Stimulated activated CD4-positive, alpha-beta T cell treated with anti-CD3 and anti-CD28 coated beads, Interleukin-4, amount 100 ng/mL, for 4 hours (primary cell): Measurements from ENCODE around the gene MMP1.

Source experiments
- DNase-seq, 2 experiments: peaks; one replicate each; pipeline ENCODE4 v3.0.0-alpha.2; 2020

The MMP1 gene

GRCh38 chr11:102798012-102798746 is at the start of gene MMP1:
Gene MMP1, minus strand, starts transcription at chr11:102798160. Its CDS starts 68 bp downstream, at chr11:102798092.
- no peak for DNase-seq

- no peak for DNase-seq
Measured at GRCh38 chr11:102846292-102846691, 48.3 kb upstream of the MMP1 start.

GRCh38 chr11:102843489-102843888 is 45.5 kb upstream of the MMP1 start, which contains the start of gene MMP3:
Gene MMP3, minus strand, starts transcription at chr11:102843609. Its CDS starts 63 bp downstream, at chr11:102843546.
- DNase-seq = no peak

- no peak for DNase-seq
Measured at GRCh38 chr11:102842930-102843329, 45.0 kb upstream of the MMP1 start.

- DNase-seq = no peak
Measured at GRCh38 chr11:102840018-102840417, 42.1 kb upstream of the MMP1 start.

- DNase-seq = no peak
Measured at GRCh38 chr11:102837646-102838045, 39.7 kb upstream of the MMP1 start.

- DNase-seq = no peak
Measured at GRCh38 chr11:102837156-102837555, 39.2 kb upstream of the MMP1 start.

GRCh38 chr11:102836290-102836875 is 38.4 kb upstream of the MMP1 start:
- no peak for DNase-seq

GRCh38 chr11:102833731-102834130 is 35.8 kb upstream of the MMP1 start:
- DNase-seq = no peak

- no peak for DNase-seq
Measured at GRCh38 chr11:102832612-102833011, 34.7 kb upstream of the MMP1 start.

- DNase-seq = no peak
Measured at GRCh38 chr11:102831489-102832440, 33.8 kb upstream of the MMP1 start.

GRCh38 chr11:102831128-102831488 is 33.1 kb upstream of the MMP1 start:
- no peak for DNase-seq

GRCh38 chr11:102830001-102830727 is 32.2 kb upstream of the MMP1 start:
- no peak for DNase-seq

- DNase-seq = no peak
Measured at GRCh38 chr11:102829316-102830000, 31.5 kb upstream of the MMP1 start.

GRCh38 chr11:102824556-102824955 is 26.6 kb upstream of the MMP1 start:
- DNase-seq = no peak

GRCh38 chr11:102819491-102819890 is 21.5 kb upstream of the MMP1 start:
- DNase-seq = no peak

GRCh38 chr11:102813484-102813883 is 15.5 kb upstream of the MMP1 start:
- no peak for DNase-seq

GRCh38 chr11:102812188-102812587 is 14.2 kb upstream of the MMP1 start:
- no peak for DNase-seq

- no peak for DNase-seq
Measured at GRCh38 chr11:102810950-102811660, 13.1 kb upstream of the MMP1 start.

- DNase-seq = no peak
Measured at GRCh38 chr11:102809971-102810370, 12.0 kb upstream of the MMP1 start.

GRCh38 chr11:102807921-102808320 is 10.0 kb upstream of the MMP1 start:
- no peak for DNase-seq

GRCh38 chr11:102806296-102806695 is 8.3 kb upstream of the MMP1 start:
- no peak for DNase-seq
